VCaP (cell line): Measurements from ENCODE around the gene PHTF2.

Experiments used
- H3K27ac ChIP-seq: fragments of 450-650 bp; 2 replicates; pipeline ENCODE4 v1.5.1; 2017
- TF ChIP-seq, protein P1 (sequence below): fragments of 450-650 bp; conservative IDR thresholded peaks from 2 replicates; pipeline ENCODE4 v1.5.1; 2017; ENCODE audit warnings: mild to moderate bottlenecking, moderate library complexity

Gene PHTF2

GRCh38 chr7:77912293-77912692 is 113.7 kb downstream of the PHTF2 start:
- TF ChIP-seq, protein P1, sequence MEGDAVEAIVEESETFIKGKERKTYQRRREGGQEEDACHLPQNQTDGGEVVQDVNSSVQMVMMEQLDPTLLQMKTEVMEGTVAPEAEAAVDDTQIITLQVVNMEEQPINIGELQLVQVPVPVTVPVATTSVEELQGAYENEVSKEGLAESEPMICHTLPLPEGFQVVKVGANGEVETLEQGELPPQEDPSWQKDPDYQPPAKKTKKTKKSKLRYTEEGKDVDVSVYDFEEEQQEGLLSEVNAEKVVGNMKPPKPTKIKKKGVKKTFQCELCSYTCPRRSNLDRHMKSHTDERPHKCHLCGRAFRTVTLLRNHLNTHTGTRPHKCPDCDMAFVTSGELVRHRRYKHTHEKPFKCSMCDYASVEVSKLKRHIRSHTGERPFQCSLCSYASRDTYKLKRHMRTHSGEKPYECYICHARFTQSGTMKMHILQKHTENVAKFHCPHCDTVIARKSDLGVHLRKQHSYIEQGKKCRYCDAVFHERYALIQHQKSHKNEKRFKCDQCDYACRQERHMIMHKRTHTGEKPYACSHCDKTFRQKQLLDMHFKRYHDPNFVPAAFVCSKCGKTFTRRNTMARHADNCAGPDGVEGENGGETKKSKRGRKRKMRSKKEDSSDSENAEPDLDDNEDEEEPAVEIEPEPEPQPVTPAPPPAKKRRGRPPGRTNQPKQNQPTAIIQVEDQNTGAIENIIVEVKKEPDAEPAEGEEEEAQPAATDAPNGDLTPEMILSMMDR: no peak
- no peak overlapping the region for H3K27ac ChIP-seq

- no peak overlapping the region for H3K27ac ChIP-seq
- TF ChIP-seq, protein P1: no peak
Observed at GRCh38 chr7:77913977-77914607, 115.5 kb downstream of the PHTF2 start.

DNA sequence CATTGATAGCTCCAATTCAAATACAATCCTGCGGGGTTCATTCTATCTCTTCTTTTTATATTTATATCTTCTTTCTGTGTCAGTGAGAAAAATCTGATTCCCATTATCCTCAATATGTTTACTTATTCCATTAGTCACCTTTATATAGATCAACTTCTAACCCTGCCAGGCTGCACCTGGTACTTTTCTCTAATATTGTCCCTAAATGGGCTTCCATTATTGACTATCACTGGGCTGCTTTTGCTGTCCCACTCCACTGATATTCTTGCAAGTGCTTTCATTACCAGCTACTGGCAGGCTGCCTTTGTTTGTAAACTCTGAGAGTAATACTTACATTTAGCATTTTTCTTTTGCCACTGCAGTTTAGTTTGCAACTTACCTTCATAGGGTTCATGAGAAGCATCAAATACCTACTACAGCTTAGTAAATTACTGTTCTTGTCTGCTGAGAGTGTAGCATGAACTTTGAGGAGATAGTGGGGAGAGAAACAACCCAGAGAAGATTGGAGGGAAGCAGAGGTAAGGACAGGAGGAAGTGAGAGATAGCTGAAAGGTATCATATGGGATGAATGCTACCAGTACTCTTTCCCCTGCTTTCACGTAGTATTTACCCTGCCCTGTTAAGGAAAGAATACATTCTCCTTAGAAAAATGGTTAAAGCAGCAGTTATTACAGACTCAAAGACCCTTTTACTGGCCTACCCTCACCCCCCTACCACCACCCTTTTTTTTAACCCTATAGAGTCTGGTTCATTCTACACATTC is 119.1 kb downstream of the PHTF2 start:
- TF ChIP-seq, protein P1: no peak
- H3K27ac ChIP-seq: no peak overlapping the region

DNA sequence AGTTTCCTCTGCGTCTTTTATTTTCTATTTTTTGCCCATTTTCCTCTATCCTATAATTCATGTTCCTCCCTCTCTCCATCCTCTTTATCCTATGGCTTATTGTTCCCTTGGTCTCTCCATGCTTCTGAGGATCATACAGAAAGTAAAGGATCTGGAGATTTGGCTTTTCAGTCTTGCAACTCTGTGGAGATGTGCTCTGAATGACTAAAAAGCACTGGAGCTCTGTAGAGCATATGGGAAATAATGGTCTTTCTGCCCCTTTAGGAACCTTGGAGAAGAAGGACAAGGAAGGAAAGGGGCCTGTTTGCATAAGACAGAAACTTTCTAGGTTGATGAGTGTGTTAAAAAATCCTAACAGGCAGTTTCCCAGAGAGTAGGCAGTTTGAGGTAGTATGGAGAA is 120.1 kb downstream of the PHTF2 start:
- no peak overlapping the region for H3K27ac ChIP-seq
- TF ChIP-seq, protein P1: no peak

- no peak overlapping the region for H3K27ac ChIP-seq
- TF ChIP-seq, protein P1: no peak
Observed at GRCh38 chr7:77923419-77923818, 124.8 kb downstream of the PHTF2 start.

DNA sequence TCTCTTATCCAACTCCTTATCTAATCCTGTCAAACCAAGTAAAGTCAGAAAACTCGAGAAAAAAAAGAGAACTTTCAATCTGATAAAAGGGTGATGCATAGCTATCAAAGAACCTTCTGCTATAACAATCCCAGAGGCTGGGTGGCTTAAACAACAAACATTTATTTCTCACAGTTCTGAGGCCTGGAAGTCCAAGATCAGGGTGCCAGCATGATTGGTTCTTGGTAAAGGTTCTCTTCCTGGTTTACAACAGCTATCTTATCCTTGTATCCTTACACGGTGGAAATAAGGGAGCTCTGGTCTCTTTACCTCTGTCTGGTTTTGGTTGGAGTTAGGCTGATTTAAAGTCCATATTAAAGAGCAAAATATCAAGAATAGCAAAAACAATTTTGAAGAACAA is 131.9 kb downstream of the PHTF2 start:
- H3K27ac ChIP-seq: no peak overlapping the region
- TF ChIP-seq, protein P1: no peak

DNA sequence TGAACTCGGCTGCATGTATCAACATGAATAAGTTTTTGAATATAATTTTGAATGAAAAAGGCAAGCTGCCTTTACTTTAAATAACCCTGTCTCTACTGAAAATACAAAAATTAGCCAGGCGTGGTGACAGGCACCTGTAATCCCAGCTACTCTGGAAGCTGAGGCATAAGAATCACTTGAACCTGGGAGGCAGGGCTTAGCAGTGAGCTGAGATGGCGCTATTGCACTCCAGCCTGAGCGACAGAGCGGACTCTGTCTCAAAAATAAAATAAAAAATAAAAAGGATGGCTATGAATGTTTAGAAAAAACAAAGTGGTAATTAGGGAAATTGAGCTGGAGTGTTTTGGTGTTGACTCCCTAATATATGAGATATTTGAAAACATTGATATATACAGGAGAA is 133.3 kb downstream of the PHTF2 start:
- TF ChIP-seq, protein P1: no peak
- no peak overlapping the region for H3K27ac ChIP-seq
